ENCODE results near the gene LDB3. TPM values are rescaled to one million over a fixed set of nuclear protein-coding genes. Genes with fewer than 3 reads are reported as not detected.

The LDB3 gene, protein sequence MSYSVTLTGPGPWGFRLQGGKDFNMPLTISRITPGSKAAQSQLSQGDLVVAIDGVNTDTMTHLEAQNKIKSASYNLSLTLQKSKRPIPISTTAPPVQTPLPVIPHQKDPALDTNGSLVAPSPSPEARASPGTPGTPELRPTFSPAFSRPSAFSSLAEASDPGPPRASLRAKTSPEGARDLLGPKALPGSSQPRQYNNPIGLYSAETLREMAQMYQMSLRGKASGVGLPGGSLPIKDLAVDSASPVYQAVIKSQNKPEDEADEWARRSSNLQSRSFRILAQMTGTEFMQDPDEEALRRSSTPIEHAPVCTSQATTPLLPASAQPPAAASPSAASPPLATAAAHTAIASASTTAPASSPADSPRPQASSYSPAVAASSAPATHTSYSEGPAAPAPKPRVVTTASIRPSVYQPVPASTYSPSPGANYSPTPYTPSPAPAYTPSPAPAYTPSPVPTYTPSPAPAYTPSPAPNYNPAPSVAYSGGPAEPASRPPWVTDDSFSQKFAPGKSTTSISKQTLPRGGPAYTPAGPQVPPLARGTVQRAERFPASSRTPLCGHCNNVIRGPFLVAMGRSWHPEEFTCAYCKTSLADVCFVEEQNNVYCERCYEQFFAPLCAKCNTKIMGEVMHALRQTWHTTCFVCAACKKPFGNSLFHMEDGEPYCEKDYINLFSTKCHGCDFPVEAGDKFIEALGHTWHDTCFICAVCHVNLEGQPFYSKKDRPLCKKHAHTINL
- 0.11 and 2.0 TPM in 2 replicates for total RNA-seq

DNA sequence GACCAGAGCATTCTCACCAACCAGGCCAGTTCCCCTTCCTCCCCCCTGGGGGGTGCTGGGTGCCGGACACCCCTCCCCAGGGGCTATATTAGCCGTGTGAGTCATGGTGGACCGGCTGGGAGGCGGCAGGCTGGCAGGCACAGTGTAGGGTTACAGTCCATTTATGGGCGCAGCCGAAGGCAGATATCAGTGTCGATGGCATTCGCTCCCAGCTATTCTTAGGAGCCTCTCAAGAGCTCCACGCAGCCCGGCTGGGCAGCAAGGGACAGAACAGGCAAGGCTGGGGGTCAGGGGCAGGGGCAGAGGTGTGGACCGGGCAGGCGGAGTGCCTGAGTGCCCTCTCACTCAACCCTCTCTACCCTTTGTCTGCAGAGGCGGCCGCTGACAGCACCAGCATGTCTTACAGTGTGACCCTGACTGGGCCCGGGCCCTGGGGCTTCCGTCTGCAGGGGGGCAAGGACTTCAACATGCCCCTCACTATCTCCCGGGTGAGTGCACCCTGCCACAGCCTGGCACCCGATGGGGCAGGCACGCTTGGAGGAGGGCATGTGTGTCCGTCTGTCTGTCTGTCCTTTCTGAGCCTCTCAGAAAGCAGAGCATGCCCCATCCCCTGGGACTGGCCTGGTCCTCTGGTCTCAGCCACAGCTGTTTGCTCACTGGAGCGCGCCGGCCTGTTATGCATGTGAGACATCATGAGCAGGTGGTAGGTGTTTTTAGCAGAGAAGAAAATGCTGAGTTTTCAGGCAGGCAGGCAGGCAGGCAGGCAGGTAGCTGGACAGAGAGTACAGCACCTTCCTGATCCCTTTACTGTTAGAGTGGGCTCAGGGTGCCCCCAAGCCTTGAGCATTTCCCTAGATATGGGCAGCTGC lies at the start of gene LDB3:
Gene LDB3 (plus strand): TSS at position 215 of the 869 bp plus-strand sequence. CDS start 181 bp downstream, at position 396.

DNA sequence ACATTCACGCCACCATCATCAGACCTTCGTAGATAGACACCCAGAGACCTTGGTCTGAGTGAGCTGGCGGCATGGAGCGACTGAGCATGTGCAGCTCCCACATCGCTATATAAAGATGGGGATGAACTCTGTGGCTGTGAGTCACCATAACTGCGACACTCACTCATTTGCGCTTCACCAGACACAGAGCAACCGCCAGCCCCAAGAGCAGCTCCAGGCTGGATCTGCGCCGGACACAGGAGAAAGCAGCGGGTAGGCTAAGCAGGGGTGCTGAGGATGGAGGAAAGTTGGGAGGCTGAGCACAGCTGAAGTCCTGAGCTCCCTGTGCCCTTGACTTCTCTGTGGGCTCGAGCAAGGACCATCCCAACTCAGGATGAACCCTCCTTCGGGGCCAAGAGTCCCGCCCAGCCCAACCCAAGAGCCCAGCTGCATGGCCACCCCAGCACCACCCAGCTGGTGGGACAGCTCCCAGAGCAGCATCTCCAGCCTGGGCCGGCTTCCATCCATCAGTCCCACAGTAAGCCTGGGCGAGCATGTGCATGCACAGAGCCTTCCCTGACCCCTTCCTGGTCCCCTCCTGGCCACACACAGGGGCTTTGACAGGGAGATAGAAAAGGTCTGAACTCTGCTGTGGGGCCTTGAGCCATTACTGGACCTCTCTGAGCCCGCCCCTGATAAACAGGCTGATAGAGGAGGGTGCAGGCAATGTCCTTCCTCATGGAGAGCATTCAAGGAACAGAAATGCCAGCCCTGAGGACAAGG lies 13.7 kb upstream of the LDB3 start, which contains the start of gene OPN4:
Gene OPN4 (plus strand): TSS at position 137 of the 762 bp plus-strand sequence. CDS start 237 bp downstream, at position 374.

DNA sequence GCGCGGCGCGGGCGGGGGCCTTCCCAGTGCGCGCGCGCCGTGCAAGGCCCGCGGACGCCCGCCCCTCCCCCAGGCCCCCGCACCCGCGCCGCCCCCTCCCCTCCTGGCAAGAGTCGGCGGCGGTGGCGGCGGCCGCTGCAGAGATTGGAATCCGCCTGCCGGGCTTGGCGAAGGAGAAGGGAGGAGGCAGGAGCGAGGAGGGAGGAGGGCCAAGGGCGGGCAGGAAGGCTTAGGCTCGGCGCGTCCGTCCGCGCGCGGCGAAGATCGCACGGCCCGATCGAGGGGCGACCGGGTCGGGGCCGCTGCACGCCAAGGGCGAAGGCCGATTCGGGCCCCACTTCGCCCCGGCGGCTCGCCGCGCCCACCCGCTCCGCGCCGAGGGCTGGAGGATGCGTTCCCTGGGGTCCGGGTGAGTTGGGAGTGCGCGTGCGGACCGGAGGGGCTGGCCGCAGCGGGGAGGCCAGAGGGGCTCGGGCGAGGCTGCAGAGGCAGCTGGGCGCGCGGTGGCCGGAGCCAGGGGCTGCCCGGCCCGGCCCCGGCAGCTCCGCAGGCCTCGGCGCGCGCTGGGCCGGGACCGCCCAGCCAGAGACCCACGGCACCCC lies 88.3 kb downstream of the LDB3 start, which contains the start of gene BMPR1A:
Gene BMPR1A (plus strand): TSS at position 109 of the 602 bp plus-strand sequence. CDS start 119,400 bp downstream, outside the sequence.

Other genes with a start within 250 kb of the LDB3 start
- gene WAPL, start 146.7 kb upstream of the LDB3 start, total RNA-seq: 38.5 and 47.9 TPM in 2 replicates
- gene OPN4, start 14.0 kb upstream of the LDB3 start, total RNA-seq: not detected in 2 replicates
- 42.4 and 52.5 TPM in 2 replicates for gene BMPR1A, start 88.1 kb downstream of the LDB3 start, total RNA-seq

Measured in placental epithelial cell (primary cell).